ENCODE measurements around the gene KANK2.
"Not testable (repeated sequence)": the region's sequence is repeated elsewhere in the genome, so short reads cannot be mapped to it uniquely, and the experiment has no call there.

Gene KANK2

DNA sequence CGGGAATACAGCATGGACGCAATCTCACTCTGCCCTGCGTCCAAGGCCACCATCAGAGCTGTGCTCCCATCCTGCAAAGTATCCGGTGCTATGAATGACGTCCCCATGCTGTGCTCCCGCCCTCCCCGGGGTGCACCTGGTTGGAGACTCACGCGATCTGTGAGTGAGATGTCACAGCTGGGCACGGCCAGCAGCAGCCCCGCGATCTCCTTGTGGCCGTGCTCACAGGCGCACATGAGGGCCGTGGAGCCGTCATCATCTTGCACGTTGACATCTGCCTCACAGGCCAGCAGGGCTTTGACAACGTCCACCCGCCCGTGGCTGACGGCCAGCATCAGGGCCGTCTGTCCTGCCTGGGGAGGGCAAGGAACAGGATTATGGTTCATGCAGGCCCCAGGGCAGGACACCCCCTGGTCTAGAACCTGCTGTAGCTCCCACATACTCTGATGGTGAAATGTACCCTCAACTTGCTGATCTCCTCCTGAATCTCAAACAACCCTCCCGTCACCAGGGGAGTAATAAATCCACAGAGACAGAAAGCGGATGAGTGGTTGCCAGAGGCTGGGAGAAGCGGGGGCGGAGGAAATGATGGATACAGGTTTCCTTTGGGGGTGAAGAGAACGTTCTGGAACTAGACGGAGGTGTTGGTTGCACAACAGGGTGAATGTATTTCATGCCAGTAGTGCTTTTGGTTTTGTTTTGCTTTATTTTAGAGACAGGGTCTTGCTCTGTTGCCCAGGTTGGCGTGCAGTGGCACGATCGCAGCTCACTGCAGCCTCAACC lies 27.3 kb downstream of the KANK2 start:
- DNase-seq: no peak

DNA sequence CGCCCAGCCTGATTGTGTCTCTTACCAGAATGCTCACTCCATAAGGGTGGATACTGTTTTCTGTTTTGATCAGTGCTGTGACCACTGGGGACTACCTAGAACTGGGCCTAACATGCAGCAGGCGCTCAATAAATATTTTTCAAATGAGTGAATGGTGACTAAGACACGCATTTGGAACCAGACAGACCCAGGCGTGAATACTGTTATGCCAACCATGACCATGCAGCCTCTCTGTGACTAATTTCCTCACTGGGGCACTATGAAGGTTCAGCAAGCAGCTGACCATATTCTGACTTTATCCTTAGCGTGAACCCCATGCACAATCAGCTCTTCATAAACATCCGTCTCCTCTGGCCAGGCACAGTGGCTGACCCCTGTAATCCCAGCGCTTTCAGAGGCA lies 28.8 kb downstream of the KANK2 start:
- no peak for DNase-seq

DNA sequence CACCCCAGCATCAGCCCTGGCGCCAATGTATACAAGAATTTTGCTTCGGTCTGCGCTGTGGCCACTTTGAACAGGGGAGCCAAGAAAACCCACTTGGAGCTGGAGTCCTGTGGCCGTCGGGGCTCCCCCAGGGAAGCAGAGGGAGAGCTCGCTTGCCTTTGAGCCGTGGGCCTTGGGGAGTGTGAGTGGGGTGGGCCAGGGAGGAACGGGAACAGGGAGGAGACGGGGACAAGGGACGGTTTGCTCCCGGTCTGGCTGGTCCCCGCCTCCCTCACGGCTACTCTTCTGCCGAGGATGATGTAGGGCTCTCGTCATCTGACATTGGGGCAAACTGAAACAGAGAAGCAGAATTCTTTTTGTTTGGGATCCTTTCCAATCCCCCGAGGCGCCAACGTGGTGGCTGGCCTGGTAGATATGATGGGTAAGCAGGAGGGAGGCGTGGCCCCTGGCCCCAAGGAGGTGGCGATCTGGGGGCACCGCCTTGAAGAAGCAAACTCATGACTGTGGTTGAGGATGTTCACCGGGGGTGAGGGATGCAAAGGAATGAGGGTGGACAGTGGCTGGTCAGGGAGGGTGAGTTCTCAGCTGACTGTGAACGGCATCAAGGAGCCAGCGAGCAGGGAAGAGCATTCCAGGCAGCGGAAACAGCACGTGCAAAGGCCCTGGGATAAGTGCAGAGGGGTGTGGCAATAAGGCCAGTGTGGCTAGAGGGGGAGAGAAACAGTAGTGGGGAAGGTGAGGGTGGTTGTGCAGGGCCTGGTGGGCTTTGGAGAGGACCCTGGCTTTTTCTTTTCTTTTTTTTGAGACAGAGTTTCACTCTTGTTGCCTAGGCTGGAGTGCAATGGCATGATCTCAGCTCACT lies 30.8 kb downstream of the KANK2 start:
- no peak for DNase-seq

DNA sequence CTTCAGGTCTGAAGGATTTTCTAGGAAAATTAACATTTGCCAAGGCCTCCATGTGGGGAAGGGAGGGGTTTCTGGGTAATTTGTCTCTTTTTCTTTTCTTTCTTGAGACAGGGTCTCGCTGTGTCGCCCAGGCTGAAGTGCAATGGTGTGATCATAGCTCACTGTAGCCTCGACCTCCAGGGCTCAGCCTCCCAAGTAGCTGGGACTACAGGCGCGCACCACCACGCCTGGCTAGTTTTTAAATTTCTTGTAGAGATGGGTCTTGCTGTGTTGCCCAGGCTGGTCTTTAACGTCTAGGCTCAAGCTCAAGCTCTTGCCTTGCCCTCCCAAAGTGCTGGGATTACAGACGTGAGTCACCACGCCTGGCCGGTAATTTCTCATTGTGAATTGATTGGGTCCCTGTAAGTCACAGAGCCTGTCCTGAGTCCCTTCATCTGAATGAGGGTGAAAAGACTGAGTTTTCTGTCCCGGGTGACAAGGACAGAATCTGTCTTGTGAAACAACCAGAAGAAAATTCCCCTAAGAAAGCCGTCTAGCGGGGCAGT lies 31.8 kb downstream of the KANK2 start:
- no peak for DNase-seq

DNA sequence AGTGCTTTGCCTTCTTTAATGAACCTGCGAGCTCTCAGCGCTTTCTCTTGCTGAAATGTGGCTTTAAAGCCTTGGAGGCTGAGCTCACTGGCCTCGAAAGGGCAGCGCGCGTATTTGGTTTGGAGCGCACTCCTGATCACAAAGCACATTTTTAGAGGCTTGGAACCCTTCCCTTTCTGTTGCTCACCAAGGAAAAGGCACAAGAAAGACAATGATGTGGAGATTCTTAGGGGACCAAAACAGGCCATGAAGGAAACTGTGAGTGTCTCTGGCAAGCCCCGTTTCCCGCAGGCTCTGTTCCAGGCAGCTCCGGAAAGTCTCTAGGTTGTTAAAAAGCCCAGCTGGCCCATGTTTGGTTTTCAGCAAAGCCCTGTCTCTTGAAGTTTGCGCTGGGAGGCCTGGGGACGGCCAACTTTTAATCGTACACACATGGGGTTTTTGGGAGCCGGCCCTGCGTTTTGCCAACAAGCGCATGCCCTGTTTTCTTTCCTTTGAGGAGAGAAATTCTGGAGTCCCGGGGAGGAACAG lies 32.4 kb downstream of the KANK2 start:
- DNase-seq: no peak

DNA sequence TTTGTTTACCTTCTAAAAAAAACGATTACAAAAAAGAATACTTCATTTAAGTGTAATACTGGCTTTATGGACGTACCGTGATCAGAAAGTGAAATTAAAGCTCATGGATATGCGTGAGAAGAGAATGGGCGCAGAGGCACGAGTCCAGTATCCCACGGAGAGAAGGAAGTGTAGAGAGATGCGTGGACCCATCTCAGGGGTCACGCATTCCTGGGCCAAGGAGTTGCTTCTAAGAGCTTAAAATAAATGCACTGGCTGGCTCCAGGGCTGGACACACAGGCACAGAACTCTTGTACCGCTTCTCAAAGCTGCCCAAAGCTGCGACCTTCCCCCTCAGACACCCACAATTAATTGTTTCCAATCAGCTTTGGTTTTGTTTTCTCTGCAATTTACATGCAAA lies 33.0 kb downstream of the KANK2 start:
- no peak for DNase-seq

DNA sequence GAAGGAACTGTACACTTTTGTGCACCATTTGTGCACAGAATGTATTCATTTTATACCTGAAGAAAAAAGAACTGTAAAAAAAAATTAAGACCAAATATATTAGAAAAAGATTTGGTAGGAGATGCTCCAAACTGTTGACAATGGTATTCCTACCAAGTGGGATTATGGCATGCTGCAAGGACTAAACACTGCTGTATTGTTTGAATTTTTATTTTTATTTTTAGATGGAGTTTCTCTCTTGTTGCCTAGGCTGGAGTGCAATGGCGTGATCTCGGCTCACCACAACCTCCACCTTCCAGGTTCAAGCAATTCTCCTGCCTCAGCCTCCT lies 36.9 kb downstream of the KANK2 start:
- DNase-seq: not testable (repeated sequence)

DNA sequence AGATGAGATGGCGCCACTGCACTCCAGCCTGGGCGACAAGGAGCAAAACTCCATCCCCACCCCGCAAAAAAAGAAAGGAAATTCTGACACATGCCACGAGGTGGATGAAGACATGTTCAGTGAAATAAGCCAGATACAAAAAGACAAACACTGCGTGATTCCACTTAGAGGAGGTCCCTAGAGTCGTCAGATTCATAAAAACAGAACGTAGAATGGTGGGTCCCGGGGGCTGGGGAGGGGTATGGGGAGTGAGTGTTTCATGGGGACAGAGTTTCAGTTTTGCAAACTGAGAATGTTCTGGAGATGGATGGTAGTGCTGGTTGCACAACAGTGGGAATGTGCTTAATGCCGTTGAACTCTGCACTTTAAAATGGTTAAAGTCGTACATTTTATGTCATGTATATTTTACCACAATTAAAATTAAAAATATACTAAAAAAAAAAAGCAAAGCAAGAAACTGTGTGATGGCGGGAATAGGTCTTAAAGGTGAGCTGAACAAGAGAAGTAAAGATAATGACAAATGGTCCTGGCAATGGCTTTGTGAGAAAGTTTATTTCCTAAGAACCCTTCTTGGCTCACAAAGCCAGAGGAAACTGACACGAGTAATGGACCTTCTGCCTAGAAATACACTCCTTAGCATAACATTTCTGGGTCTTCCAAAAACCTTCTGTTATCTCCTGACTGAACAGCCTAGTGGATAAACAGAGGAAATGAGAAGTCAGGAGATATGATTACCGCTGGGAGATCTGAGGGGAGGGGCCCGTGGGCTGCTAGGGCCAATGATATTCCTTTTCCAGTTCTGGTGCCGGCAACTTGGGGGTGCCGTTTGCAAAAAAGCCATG lies 37.5 kb downstream of the KANK2 start:
- no peak for DNase-seq

DNA sequence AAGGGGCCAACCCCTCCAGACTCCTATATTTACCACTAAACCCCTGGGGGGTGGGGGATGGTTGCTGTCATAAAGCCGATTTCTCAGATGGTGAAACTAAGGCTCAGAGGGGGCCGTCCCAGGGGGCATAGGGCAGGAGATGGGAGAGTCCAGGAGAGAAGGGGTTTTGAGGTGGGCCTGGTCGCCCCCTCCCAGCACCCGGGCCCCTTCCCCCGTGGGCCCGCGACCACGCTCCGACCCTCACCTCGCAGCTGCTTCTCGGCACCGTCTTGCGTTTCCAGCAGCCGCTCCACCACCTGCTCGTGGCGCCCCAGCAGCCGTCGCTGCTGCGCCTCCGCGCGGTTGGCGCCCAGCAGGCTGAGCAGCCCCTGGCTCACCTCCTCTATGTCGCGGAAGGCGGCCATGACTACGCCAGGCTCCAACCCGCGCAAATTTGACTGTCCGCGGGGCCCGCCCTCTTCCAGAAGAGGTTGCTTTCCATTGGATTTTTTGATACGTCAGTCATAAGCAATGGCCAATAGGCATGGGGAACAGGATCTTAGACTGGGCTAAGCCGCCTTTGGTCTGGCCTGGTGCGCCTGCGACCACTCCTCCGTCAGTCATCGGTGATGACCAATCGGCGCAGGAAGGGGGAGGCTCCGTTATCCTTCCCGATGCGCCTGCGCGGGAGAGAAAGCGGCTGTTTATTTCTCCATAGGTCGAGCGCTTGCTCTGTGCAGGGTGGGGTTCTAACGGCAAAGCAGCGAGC lies 41.8 kb downstream of the KANK2 start, which contains the start of gene SPC24:
Gene SPC24 (minus strand): TSS at position 410 of the 748 bp plus-strand sequence. CDS start 6 bp downstream, at position 404.
- DNase-seq: peak; percentile 90

DNA sequence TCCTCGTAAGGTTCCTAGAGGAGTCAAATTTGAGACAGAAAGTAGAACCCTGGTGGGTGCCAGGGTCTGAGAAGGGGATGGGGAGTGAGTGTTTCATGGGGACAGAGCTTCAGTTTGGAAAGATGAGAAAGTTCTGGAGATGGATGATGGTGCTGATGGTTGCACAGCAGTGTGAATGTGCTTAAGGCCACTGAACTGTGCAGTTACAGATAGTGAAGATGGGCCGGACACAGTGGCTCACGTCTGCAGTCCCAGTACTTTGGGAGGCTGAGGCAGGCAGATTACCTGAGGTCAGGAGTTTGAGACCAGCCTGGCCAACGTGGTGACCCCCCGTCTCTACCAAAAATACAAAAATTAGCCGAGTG lies 42.7 kb downstream of the KANK2 start:
- no peak for DNase-seq

DNA sequence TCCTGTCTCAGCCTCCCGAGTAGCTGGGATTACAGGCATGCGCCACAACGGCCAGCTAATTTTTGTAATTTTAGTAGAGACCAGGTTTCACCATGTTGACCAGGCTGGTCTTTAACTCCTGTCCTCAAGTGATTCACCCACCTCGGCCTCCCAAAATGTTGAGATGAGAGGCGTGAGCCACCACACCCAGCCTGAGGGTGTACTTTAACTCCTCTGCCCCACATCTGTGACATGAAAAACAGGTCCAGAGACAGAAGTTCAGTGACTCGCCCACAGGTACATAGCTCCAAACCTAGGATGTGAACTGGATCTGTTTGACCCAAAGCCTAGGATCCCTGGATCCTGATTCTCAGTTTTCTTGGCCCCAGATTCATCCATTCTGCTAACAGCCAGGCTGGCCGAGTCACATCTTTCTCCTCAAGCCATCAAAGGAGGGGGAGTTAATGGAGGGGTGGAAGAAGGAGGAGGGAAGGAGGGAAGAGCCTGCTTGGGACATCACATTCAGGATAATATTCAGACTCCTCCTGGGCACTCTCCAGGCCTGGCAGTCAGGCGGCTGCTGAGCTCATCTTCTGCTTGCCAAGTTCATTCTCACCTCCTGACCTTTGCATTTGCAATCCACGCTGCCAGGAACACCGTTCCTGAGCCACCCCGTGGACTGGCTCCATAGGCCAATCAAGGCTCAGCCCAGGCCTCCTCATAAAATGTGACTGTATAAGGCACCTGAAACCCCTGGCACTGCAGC lies 44.9 kb downstream of the KANK2 start:
- DNase-seq: no peak

DNA sequence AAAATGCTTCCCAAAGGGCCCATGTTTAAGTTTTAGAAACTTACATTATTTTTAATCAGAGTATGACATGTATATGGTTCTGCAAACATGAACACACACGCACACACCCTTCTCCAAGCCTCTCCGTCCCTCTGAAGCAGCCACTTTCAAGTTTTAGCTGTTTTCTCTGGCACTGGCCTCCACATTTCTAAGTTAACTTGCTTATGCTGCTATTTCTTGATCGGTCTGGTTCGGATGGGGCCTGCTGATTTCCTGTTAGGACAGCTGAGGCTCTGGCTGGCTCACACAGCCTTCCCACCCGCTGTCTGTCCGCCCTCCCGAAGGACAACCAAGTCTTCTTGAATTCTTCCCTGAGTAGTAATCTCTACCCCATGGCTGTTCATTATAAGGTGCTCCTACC lies 46.2 kb downstream of the KANK2 start:
- DNase-seq: no peak

DNA sequence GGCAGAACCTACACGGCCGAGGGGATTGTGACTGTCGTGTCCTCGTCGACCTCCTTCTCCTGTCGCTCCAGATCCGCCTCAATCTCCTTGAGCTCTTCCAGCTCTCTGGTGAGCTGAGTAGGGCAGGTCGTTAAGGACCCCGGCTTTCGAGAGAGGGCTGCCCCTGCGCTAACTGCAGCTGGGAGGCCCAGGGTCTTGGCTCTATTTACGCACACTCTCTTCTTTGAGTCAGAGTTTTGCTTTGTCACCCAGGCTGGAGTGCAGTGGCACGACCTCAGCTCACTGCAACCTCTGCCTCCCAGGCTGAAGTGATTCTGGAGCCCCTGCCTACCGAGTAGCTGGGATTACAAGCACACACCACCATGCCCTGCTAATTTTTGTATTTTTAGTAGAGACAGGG lies 49.3 kb downstream of the KANK2 start:
- no peak for DNase-seq

DNA sequence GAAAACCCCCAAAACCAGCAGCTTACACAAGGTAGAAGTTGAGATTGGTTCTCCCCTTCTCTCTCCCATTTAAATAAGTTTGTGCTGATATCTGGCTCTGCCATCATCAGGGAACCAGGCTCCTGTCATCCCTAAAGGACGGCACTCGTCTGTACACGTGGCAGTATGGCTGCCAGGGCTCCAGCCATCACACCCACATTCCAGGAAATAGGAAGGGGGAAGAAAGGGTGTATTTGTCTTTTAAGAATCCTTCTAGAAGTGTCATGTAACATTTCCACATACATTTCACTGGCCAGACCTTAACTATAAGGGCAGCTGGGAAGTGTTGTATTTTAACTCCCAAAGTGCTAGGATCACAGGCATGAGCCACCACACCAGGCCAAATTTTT lies 51.8 kb downstream of the KANK2 start:
- DNase-seq: no peak

DNA sequence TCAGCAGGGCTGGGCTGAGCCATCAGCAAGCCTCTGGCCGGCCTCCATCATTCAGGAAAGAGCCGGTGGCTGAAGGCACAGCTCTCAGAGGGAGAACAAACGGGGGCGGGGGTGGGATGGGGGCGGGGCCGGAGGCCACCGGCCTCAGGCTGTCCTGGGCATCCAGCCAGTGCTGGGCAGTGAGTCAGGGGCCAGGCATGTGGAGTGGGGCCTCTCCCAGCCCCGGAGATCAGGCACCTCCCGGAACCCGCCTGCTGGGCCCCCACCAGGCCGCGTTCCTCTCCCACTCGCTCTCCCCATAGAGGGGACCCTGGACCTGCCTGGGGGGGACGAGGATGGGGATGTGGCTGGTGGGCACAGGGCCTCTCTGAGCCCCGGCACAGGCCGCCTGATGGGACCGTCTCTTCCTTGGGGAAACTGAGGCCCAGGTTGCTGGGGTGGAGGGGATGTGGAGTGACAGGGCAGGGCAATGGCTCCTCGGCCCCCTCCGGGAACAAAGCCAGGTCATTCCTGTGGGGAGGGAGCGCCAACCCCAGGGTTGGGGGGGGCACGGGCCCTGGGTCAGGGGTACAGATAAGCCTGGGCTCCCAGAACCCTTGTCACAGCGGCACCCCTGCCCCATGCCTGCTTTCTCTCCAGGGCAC lies 54.7 kb downstream of the KANK2 start:
- no peak for DNase-seq

DNA sequence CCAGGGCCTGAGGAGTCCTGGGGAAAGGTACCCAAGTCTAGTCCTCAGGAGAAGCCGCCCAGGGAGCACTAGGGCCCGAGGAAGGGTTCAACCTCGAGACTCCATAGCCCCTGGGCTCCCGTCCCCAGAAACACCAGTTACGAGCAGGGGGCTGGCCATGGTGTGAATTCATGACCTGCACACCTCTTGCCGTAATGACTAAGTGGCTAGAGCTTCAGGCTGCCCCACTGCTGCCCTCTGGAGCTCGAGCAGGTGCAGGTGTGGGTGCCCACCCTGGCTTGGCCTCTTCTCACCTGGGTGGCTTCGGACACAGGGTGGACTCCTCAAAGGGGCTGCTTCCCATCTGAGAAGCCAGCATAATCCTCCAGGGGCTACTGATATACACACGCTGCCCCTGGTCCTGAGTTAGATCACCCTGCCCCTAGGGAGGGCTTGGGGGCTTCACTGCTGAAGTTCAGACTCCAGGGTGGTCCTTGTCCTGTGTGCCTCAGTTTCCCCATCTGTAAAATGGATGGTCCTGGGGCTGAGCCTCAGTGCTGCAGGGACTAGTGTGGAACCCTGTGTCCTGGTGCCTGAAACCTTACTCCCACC lies 55.3 kb downstream of the KANK2 start:
- no peak for DNase-seq

DNA sequence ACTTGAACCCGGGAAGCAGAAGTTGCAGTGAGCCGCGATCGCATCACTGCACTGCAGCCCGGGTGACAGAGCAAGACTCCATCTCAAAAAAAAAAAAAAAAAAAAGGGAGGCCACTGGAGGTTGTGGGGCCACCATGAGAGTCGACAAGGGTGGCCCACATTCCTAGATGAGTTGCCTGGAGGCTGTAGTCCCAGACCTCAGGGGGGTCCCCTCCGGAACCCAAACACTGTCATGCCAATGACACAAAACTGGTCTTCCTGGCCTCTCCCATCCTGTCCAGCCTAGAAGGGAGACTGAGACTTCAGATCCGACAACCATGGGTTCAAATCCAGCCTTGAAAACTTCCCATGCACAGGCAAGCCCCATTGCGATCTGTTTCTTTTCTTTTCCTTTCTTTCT lies 56.4 kb downstream of the KANK2 start:
- DNase-seq: no peak

DNA sequence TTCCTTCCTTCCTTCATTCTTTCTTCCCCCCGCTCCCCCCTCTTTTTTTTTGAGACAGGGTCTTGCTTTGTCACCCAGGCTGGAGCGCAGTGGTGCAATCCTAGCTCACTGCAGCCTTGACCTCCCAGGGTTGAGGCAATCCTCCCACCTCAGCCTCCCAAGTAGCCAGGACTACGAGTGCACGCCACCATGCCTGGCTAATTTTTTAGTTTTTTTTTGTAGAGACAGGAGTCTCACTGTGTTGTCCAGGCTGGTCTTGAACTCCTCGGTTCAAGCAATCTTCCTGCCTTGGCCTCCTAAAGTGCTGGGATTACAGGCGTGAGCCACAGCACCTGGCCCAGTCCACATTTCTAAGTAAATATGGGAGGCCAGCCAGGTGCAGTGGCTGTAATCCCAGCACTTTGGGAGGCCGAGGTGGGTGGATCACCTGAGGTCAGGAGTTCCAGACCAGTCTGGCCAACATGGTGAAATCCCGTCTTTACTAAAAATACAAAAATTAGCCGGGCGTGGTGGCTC lies 57.3 kb downstream of the KANK2 start:
- not testable (repeated sequence) for DNase-seq

DNA sequence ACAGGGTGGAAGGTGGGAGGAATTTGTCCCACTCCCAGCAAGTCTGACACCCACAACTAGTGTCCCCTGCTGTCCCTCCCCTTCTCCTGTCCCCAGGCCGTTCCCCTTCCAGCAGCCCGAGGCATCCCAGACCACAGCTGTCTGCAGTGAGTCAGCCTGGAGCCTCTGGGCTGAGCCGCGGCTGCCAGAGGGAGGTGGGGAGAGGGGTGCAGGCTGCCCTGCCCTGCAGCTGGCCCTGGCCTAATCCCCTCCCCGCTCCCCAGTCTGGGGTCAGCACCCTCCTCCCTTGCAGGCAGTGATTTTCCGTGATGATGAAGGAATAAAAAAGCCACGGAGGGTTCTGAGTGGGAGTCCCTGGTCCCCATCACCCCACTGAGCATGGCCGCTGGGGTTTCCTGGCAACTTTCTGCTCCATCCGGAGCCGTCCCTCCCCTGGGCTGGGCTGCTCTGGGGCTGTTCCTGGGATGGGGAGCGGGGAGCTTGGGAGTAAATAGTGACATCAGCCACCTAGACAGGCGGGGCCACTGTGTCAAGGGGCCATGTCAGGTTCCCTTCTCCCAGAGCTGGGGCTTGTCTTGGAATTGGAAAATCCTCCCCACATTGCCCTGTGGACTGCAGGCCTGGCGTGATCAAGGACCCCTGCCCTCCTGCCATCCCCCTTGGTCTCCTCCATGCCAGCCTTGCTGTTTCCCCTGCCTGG lies 58.6 kb downstream of the KANK2 start:
- DNase-seq: no peak

Measured in central memory CD4-positive, alpha-beta T cell (primary cell).